GM21825 (cell line): ENCODE results near the gene TMF1.

Experiments used
- ATAC-seq: cut with Tn5 transposase; IDR thresholded peaks from one replicate; pipeline ENCODE4 v1.9.1; 2021; ENCODE audit warnings: mild to moderate bottlenecking, moderate library complexity; ENCODE audit not compliant: unreplicated experiment

Gene TMF1

GRCh38 chr3:68984011-68984530, 68.1 kb downstream of the TMF1 start:
- ATAC-seq = no peak

GRCh38 chr3:68977486-68978167, 74.5 kb downstream of the TMF1 start:
- ATAC-seq = no peak

- no peak for ATAC-seq
Observed at GRCh38 chr3:68974711-68975110, 77.4 kb downstream of the TMF1 start.

GRCh38 chr3:68973639-68974038, 78.5 kb downstream of the TMF1 start:
- no peak for ATAC-seq

- ATAC-seq = peak; percentile 54
Observed at GRCh38 chr3:68972358-68972979, 79.7 kb downstream of the TMF1 start.
